Measurements from ENCODE around the gene CLASP1.
"Not testable (repeated sequence)": the region's sequence is repeated elsewhere in the genome, so short reads cannot be mapped to it uniquely, and the experiment has no call there.

Gene CLASP1

GRCh38 chr2:121649149-121649595 is at the start of gene CLASP1:
Gene CLASP1, minus strand, starts transcription at chr2:121649462. Its CDS starts 43,567 bp downstream, at chr2:121605895.
- peak; percentile 91 for FAIRE-seq

- no peak for FAIRE-seq
Observed at GRCh38 chr2:121698318-121698930, 49.2 kb upstream of the CLASP1 start.

GRCh38 chr2:121697108-121697631 is 47.9 kb upstream of the CLASP1 start:
- no peak for FAIRE-seq

- FAIRE-seq = no peak
Observed at GRCh38 chr2:121696410-121696930, 47.2 kb upstream of the CLASP1 start.

- FAIRE-seq = no peak
Observed at GRCh38 chr2:121695171-121695451, 45.8 kb upstream of the CLASP1 start.

- FAIRE-seq = peak; percentile 15
Observed at GRCh38 chr2:121694398-121695170, 45.3 kb upstream of the CLASP1 start.

GRCh38 chr2:121690572-121690971 is 41.3 kb upstream of the CLASP1 start:
- FAIRE-seq = not testable (repeated sequence)

GRCh38 chr2:121690095-121690494 is 40.8 kb upstream of the CLASP1 start:
- no peak for FAIRE-seq

- no peak for FAIRE-seq
Observed at GRCh38 chr2:121689356-121689755, 40.1 kb upstream of the CLASP1 start.

GRCh38 chr2:121688820-121689219 is 39.6 kb upstream of the CLASP1 start:
- FAIRE-seq = no peak

GRCh38 chr2:121686902-121687301 is 37.6 kb upstream of the CLASP1 start:
- no peak for FAIRE-seq

GRCh38 chr2:121686218-121686617 is 37.0 kb upstream of the CLASP1 start:
- FAIRE-seq = no peak

- FAIRE-seq = no peak
Observed at GRCh38 chr2:121682396-121683298, 33.4 kb upstream of the CLASP1 start.

- no peak for FAIRE-seq
Observed at GRCh38 chr2:121677855-121678254, 28.6 kb upstream of the CLASP1 start.

- not testable (repeated sequence) for FAIRE-seq
Observed at GRCh38 chr2:121671621-121672020, 22.4 kb upstream of the CLASP1 start.

- FAIRE-seq = no peak
Observed at GRCh38 chr2:121670181-121670580, 20.9 kb upstream of the CLASP1 start.

GRCh38 chr2:121667618-121668017 is 18.4 kb upstream of the CLASP1 start:
- no peak for FAIRE-seq

- FAIRE-seq = no peak
Observed at GRCh38 chr2:121666042-121666441, 16.8 kb upstream of the CLASP1 start.

- no peak for FAIRE-seq
Observed at GRCh38 chr2:121665504-121665903, 16.2 kb upstream of the CLASP1 start.

GRCh38 chr2:121664713-121665112 is 15.5 kb upstream of the CLASP1 start:
- FAIRE-seq = no peak

- FAIRE-seq = no peak
Observed at GRCh38 chr2:121664086-121664485, 14.8 kb upstream of the CLASP1 start.

- no peak for FAIRE-seq
Observed at GRCh38 chr2:121663434-121663833, 14.2 kb upstream of the CLASP1 start.

GRCh38 chr2:121662656-121663055 is 13.4 kb upstream of the CLASP1 start:
- no peak for FAIRE-seq
